HuH-7 (cell line): ENCODE data around the gene GAS2.

ENCODE experiments used
- DNase-seq: peaks from one replicate; pipeline ENCODE4 v3.0.0; 2011; ENCODE audit warnings: low spot score

Gene GAS2

DNA sequence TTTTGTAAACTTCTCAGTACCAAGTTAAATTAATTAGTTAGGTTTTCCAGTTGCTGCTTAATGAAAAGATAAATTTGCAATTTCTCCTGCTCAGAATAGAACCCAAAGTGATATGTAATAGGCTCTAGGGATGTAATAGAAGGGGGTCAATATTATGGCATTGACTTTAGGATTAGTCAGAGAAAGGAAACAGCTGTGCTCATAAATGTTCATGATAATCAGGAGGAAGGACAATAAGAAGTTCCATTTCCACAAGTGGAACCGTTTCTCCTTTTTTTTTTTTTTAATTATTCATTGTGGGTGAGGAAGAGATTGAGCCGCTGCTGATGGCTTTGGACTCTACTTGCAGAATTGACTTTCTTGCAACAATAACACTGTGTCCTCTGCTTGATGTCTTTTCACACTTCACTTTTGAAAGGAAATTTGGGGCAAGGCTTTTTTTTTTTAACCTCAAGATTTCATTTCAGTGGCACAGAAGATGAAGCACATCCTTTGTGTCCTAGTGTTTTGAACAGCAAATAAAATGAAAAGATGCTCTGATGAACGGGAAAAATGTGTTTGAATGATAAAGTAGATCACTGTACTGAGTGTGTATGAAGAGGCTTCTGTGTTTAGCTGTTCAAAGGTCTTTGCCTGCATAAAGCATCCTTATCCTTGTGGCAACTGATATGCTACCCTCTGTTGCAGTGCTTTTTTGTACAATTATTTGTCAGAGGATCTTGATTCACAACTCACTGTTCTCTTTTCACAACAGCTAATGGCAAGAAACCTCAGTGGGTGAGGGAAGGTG lies 62.4 kb downstream of the GAS2 start:
- DNase-seq: no peak

GRCh38 chr11:22730319-22730718 lies 63.9 kb downstream of the GAS2 start:
- no peak for DNase-seq

DNA sequence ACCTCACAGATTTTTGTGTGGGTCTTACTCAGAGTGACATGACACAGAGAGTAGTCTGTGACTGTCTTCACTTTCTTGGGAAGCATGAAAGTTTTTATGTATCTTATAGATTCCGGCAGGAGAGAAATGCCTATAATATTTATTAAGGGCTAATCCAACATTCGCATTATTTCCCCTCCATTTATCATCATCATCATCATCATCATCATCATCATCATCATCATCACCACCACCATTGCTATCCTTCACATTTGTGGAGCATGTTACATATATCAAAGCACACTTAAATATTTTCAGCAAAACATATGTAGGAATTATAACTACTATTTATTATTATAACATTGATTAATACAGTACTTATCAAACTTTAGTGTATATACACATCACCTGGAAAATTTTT lies 66.2 kb downstream of the GAS2 start:
- DNase-seq: no peak

- DNase-seq: no peak
Observed at GRCh38 chr11:22733475-22734248, 67.3 kb downstream of the GAS2 start.

GRCh38 chr11:22734628-22735345 lies 68.4 kb downstream of the GAS2 start:
- no peak for DNase-seq

DNA sequence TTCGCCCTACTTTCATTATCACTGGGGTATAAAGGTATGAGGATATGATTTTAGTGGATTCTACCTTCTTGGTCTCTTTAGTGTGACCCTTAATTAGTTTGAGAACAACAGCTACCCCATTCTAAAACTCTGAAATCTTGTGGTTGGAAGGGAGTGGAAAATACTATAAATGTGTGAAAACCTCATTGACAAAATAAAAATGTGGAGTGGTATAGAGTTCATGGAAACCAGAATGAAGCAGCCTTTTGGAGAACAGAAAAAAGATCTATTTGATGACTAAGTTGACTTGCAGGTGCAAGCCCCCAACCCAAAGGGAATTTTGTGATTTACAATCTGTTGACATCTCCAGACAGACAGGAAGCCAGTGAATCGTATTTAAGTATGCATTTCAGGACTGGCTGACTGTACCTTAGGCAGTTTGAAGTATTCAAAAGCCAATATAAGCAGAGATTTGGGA lies 75.8 kb downstream of the GAS2 start:
- no peak for DNase-seq

- no peak for DNase-seq
Observed at GRCh38 chr11:22749536-22749935, 83.1 kb downstream of the GAS2 start.

- DNase-seq: no peak
Observed at GRCh38 chr11:22752908-22753310, 86.5 kb downstream of the GAS2 start.

GRCh38 chr11:22753416-22753815 lies 87.0 kb downstream of the GAS2 start:
- DNase-seq: no peak

GRCh38 chr11:22761066-22761465 lies 94.7 kb downstream of the GAS2 start:
- DNase-seq: no peak

GRCh38 chr11:22763166-22763565 lies 96.8 kb downstream of the GAS2 start:
- no peak for DNase-seq

GRCh38 chr11:22764735-22765134 lies 98.3 kb downstream of the GAS2 start:
- no peak for DNase-seq

GRCh38 chr11:22768281-22768680 lies 101.9 kb downstream of the GAS2 start:
- no peak for DNase-seq

- DNase-seq: no peak
Observed at GRCh38 chr11:22769081-22769480, 102.7 kb downstream of the GAS2 start.

DNA sequence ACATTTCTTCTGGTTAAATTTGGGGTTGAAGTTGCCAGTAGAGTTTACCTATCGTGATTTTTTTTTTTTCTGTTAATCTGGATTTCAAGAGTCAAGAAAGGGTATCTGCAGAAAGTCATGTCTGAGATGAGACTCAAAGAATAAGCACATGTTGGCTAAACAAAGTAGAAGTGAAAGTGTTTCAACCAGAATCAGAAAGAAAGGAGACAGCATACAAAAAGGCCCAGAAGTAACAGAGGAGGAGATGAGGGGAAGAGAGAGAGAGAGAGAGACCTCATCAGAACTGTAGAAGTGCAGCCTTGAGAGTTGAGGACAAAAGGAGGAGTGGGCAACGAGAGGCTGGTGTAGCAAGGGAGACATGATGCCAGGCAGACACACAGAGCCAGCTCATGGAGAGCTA lies 108.3 kb downstream of the GAS2 start:
- DNase-seq: no peak

- no peak for DNase-seq
Observed at GRCh38 chr11:22775248-22775647, 108.8 kb downstream of the GAS2 start.

DNA sequence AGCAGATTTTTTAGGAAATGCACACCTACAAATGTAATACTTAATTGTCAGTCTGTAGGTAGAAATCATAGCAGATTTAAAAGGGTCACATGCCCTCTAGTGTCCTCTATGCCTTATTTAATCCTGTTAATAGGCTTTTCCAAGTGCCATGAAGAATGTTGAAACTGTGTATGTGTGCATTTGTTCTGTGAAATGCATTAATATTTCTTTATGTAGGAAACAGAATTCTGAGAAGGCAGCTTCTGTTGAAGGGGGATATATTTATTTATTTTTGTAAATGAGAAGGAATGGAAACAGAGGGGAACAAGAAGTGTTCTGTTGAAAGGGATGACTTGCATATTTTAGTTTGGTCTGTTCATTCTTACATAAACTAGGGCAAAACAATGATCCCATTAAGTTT lies 112.2 kb downstream of the GAS2 start:
- DNase-seq: no peak

DNA sequence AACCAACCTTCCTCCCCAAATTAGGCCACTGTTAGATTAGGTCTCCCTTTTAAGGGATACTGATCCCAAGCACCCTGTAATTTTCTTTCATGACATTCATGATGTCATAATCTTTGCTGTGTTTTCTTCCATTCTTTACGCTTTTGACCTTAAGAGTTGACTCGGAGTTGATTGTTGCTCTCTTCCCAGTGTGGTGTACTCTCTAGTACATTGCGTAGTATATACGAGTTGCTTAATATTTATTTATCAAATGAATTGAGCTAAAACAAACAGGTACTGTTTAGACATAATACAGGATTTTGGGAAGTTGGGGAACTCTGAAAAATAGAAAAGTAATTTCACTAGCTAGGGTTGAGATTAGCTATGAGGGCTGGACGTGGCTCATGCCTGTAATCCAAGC lies 113.4 kb downstream of the GAS2 start:
- DNase-seq: no peak

GRCh38 chr11:22780952-22781593 lies 114.7 kb downstream of the GAS2 start:
- no peak for DNase-seq

DNA sequence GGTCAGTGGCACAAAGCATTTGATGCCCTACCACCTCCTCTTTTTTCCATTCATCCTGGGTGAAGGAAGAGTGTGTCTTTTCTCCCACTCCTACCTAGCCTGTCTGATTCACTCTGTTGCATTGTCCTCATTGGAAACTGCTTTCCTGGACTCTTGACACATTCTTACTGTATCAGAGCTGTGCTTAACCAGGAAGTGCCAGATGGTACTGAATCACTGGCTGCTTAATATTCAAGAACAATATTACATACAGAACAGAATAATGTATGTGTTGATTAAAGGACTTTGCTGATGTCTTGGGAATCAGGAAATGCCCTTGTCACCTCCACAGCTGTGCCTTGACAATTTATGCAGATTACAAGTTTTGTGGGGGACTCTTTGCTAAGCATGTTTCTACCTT lies 118.8 kb downstream of the GAS2 start:
- no peak for DNase-seq

GRCh38 chr11:22786475-22786874 lies 120.1 kb downstream of the GAS2 start:
- no peak for DNase-seq

GRCh38 chr11:22787055-22787454 lies 120.6 kb downstream of the GAS2 start:
- DNase-seq: no peak
